Inferior parietal cortex (tissue), 1 donor: ENCODE results near the gene CDK14.
A peak's percentile ranks its signal among the peaks of the same experiment; 100 is the strongest.

Experiments used
- DNase-seq: peaks from one replicate; pipeline ENCODE4 v3.0.0-alpha.2; 2016; ENCODE audit errors: extremely low spot score

Gene CDK14

GRCh38 chr7:91196058-91196457 lies 599.9 kb downstream of the CDK14 start:
- no peak for DNase-seq

- no peak for DNase-seq
Observed at GRCh38 chr7:91198371-91198770, 602.2 kb downstream of the CDK14 start.

- no peak for DNase-seq
Observed at GRCh38 chr7:91199601-91200000, 603.5 kb downstream of the CDK14 start.

DNA sequence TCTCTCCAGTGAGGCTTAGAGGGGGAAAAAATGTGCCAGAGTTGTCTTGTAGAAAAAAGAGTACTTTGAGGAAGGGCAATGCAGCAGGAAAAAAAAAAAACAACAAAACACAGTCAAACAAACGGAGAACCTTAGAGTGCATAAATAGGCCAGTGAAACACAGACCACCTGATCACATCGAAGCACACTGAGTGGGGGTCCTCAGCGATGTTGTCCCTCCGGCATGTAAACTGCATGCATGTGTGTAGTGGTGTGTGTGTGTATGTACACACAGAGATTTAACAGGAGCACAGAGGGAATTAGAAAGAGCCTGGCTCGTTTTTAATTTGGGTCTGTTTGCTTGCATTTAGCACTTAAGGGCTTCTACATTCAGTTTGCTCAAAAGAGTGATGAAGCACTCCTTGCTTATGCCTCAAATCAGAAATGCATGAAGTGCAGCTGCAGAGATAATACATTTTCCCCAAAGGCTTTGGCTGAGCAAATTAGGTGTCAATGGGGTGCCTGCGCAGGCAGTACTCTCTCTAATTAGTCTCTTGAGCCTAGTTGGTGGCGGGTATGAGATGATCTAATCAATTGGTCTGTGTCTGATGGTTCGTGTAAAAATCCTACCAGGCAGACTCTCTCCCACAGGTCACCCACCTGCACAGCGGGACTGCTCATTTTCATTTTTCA lies 605.5 kb downstream of the CDK14 start:
- no peak for DNase-seq

GRCh38 chr7:91206361-91206960 lies 610.3 kb downstream of the CDK14 start:
- DNase-seq, result no peak

DNA sequence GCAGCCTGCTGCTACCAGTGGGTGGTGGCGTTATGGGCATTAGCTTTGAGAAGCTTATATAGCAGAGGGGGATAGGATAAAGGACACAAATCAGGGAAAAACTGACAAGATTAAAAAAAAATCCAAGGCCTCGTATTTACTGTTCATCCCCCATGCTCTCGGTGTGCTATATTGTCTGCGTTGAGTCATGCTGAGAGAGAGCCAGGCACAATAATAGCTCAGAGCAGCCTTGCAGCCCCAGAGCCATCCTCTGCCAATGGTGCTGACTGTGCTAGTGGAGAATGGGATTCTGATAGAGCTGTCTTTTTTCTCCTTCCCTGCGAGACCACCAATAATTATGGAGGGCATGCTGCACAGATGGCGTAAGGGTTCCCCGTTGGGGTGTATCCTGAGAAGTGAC lies 616.5 kb downstream of the CDK14 start:
- no peak for DNase-seq

DNA sequence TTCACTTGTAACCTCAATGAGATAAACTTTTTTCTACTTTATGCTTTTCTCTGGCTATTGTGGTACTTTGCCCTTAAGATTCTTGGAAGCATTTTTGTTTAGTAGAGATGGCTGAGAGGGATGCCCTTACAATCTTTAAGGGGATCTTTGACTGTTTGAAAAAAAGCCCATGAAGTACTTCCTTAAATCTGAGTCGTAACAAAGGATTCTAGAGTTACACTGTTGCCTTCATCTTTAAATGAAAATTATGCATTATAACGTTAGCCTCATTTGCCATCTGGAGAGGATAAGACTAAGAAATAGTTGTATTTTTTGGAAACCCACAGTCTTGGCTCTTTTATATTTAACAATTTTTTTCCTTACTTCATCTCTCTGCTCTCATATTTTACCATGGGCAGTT lies 630.3 kb downstream of the CDK14 start:
- DNase-seq, result no peak

- DNase-seq, result no peak
Observed at GRCh38 chr7:91228327-91228726, 632.2 kb downstream of the CDK14 start.

- DNase-seq, result no peak
Observed at GRCh38 chr7:91228927-91229558, 632.9 kb downstream of the CDK14 start.

- DNase-seq, result no peak
Observed at GRCh38 chr7:91230100-91230499, 634.0 kb downstream of the CDK14 start.

DNA sequence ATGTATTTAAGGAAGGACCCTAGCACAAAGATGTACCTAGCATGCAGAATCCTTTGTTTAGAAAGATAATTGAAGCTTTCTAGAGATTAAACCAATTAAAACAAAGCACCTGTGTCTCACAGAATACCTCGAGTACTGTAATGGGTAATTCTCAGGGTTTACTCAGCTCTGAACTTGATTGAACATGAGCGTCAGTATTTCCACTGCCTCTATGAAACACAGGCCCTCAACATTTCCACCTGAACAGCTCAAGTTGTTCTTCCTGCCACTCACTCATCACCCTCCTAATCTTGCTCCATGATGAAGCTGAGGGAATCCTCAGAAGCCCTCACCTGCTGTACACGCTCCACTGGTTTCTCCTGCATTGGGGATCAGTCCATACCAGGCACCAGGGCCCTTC lies 634.4 kb downstream of the CDK14 start:
- no peak for DNase-seq

DNA sequence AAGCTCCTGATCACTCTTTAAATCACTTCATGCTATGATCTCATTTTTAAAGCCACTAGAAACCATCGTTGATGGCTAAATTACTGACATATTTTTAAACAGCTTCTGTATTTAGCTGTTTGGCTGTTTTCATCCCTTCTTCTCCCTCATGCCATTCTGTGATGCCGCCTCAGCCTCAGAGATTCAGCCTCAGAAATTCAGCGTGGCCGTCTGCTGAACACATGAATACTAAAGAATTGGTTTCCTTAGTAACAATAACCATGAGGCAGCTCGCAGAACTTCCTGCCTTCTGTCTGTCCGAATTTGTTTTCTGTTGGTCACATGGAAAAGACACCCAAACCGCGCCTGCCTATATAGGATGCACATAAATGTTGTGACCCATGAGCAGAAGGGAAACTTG lies 637.1 kb downstream of the CDK14 start:
- DNase-seq, result peak; percentile 21

- DNase-seq, result no peak
Observed at GRCh38 chr7:91235211-91235832, 639.2 kb downstream of the CDK14 start.

GRCh38 chr7:91239171-91239604 lies 643.1 kb downstream of the CDK14 start:
- DNase-seq, result no peak

GRCh38 chr7:91239772-91240171 lies 643.7 kb downstream of the CDK14 start:
- no peak for DNase-seq

DNA sequence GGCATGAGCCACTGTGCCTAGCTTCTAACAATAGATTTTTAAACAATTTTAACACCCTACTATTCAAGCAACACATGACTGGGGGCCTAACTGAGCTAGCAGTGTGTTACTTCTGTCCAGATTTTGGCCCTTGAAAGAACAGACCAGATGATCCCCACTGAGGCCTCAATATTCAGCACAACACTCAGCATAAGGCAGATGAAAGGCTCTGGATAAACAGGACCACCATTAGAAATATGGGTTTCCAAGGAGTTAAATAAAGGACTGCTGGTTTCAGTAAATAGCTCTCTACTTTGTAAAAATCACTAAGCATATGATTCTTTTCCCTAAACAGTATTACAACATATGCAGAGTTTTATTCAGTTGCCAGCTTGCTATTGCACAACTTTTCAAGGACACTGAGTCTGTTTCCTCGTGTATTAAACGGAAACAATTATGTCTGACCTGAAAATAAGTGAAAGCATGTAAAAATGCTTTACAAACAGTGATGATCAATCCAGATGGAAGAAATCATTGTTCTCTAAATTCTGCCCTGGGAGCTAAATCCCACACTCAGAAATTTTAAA lies 644.3 kb downstream of the CDK14 start:
- no peak for DNase-seq

- no peak for DNase-seq
Observed at GRCh38 chr7:91242097-91242844, 646.1 kb downstream of the CDK14 start.

DNA sequence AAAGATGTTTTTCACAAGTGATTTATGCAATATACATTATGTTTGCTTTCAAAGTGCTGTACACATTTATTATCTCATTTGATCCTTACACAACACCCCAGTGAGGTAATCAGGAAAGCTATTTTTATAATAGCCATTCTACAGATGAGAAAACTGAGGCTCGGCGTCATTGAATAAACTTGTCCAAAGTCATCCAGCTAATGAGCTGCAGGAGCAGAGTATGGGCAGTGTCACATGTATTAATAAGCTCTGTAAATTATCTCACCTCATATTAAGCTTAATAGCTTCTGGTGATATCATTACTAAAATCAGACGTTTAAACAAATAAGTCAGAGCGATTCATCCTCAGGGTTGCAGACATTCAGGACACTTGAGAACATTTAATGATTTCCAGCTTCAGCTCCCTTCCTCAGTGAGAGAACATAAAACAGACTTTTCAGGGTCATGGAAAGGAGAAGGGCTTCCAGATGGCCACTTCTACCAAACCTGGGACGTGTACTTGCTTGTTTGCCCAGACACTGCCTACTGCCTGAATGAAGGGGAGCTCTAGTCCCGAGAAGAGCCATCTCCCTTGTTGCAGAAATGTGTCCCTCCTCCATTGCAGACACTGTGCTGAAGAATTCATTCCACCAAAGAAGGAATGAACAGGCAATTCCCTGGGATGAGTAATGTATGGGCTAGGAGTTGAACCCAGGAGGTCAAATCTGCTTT lies 647.6 kb downstream of the CDK14 start:
- no peak for DNase-seq

- DNase-seq, result no peak
Observed at GRCh38 chr7:91247500-91247899, 651.4 kb downstream of the CDK14 start.

- DNase-seq, result no peak
Observed at GRCh38 chr7:91248996-91249395, 652.9 kb downstream of the CDK14 start.
